GM19455 (cell line): ENCODE measurements around the gene PROSER3.

ENCODE experiments used
- ATAC-seq: cut with Tn5 transposase; IDR thresholded peaks from one replicate; pipeline ENCODE4 v1.9.1; 2021; ENCODE audit not compliant: unreplicated experiment

The PROSER3 gene

DNA sequence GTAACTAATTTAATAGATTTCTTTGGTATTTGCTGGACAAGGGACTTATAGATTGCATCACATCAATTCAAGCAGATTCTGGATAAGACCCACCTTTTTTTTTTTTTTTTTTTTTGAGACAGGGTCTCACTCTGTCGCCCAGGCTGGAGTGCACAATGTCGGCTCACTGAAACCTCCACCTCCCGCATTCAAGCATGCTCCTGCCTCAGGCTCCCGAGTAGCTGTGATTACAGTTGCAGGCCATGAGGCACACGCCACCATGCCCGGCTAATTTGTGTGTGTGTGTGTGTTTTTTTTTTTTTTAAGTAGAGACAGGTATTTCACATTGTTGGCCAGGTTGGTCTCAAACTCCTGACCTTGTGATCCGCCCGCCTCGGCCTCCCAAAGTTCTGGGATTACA lies 58.9 kb downstream of the PROSER3 start:
- no peak for ATAC-seq

DNA sequence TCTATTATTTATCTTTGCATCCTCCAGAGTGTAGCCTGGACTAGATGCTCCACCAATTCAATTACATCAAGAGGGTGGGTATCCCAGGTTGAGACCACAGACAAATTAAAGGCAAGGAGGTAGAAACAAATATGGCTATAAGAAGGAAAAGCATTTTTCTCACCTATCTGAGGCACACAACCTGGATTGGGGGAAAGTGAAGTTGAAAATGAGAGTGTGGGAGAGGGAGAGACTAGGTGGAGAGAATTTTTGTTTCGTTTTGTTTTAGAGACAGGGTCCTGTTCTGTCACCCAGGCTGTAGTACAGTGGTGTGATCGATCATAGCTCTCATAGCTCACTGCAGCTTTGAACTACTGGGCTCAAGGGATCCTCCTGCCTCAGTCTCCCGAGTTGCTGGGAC lies 60.5 kb downstream of the PROSER3 start:
- ATAC-seq: no peak
